Smooth muscle cell of the pulmonary artery (primary cell): ENCODE measurements around the gene MIER1. TPM values are rescaled to one million over a fixed set of nuclear protein-coding genes. Genes with fewer than 3 reads are reported as not detected.

Experiments
- total RNA-seq: library from RNA; depleted of rRNA; stranded (reverse); fragments of >200 nt; gene quantifications from 2 replicates; pipeline ENCODE4 v1.2.3, GENCODE V29; 2014

MIER1 gene
- 23.7 and 29.7 TPM in 2 replicates for total RNA-seq

DNA sequence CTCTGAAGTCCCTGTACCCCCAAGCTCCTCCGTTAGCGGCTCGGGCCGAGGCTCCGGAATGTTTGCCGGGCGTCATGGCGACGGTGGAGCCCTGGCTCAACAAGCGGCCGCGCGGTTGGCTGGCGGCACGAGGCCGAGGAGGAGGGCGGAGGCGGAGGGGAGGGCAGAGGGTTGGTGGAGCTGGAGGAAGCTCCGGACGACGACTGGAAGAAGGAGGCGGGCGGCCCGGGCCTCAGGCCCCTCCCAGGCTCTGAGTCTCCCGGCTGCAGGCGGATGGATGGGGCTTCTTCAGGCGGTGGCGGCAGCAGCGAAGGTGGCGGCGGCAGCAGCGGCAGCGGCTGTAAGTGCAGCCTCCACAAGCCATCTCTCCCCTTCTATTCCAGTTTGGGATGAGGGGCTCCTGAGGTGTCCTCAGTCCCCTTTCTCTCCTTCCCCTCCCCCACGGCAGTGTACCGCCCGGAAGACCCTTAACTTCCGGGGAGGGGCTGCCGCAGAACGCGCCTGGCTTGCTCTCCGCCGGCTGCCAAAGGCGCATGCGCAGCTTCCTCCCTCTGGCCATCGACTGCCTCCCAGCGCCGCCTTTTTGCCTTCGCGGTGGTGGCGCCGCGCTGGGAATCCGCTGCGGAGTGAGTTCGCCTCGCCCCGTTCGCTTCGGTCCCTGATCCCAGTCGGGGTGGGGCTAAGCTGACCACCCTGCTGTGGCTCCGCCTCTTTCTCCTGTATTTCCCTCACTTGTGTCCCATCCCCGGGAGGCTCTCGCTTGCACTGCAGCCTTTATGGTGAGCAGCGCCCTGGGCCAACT, at the start of gene MIER1, which contains the start of gene DNAI4:
Gene MIER1 (plus strand): TSS at position 235 of the 802 bp plus-strand sequence. CDS start 39 bp downstream, at position 274.
Gene DNAI4 (minus strand): TSS at position 101 of the 802 bp plus-strand sequence. CDS start 25 bp downstream, at position 76.

Other genes starting within 250 kb of the MIER1 start
- 0.46 and 0.65 TPM in 2 replicates for gene DYNLT5, start 172.5 kb upstream of the MIER1 start, total RNA-seq
- gene INSL5, start 123.7 kb upstream of the MIER1 start, total RNA-seq = not detected in 2 replicates
- 6.9 and 8.1 TPM in 2 replicates for gene DNAI4, start 134 bp upstream of the MIER1 start, total RNA-seq
- 16.1 and 22.4 TPM in 2 replicates for gene SLC35D1, start 129.2 kb downstream of the MIER1 start, total RNA-seq
- not detected in 2 replicates for gene C1orf141, start 210.0 kb downstream of the MIER1 start, total RNA-seq
- gene IL23R, start 241.5 kb downstream of the MIER1 start, total RNA-seq = not detected in 2 replicates